HG03066 (cell line): Measurements from ENCODE around the gene TRIM40.
"Not testable (repeated sequence)": the region's sequence is repeated elsewhere in the genome, so short reads cannot be mapped to it uniquely, and the experiment has no call there.

Experiments used
- ATAC-seq: cut with Tn5 transposase; IDR thresholded peaks from one replicate; pipeline ENCODE4 v1.9.1; 2021; ENCODE audit warnings: low read depth; ENCODE audit not compliant: unreplicated experiment

TRIM40 gene

GRCh38 chr6:30162265-30163089 is 26.5 kb downstream of the TRIM40 start:
- no peak for ATAC-seq

- ATAC-seq = no peak
Measured at GRCh38 chr6:30163090-30163917, 27.4 kb downstream of the TRIM40 start, which contains the start of gene TRIM15. Gene TRIM15, plus strand, starts transcription at chr6:30163546. Its CDS starts 139 bp downstream, at chr6:30163685.

GRCh38 chr6:30163918-30164654 is 28.1 kb downstream of the TRIM40 start:
- ATAC-seq = no peak

- ATAC-seq = no peak
Measured at GRCh38 chr6:30164714-30165113, 28.8 kb downstream of the TRIM40 start.

- not testable (repeated sequence) for ATAC-seq
Measured at GRCh38 chr6:30165238-30165637, 29.3 kb downstream of the TRIM40 start.

- ATAC-seq = no peak
Measured at GRCh38 chr6:30167101-30167500, 31.2 kb downstream of the TRIM40 start.

- ATAC-seq = no peak
Measured at GRCh38 chr6:30168741-30169140, 32.8 kb downstream of the TRIM40 start.

GRCh38 chr6:30169658-30170614 is 34.0 kb downstream of the TRIM40 start:
- ATAC-seq = no peak

GRCh38 chr6:30171677-30172471 is 35.9 kb downstream of the TRIM40 start:
- ATAC-seq = no peak

- ATAC-seq = no peak
Measured at GRCh38 chr6:30172681-30173080, 36.7 kb downstream of the TRIM40 start.

- no peak for ATAC-seq
Measured at GRCh38 chr6:30175765-30176164, 39.8 kb downstream of the TRIM40 start.

- ATAC-seq = no peak
Measured at GRCh38 chr6:30178837-30179236, 42.9 kb downstream of the TRIM40 start.

GRCh38 chr6:30180145-30180544 is 44.2 kb downstream of the TRIM40 start:
- ATAC-seq = no peak

GRCh38 chr6:30184417-30185031 is 48.6 kb downstream of the TRIM40 start:
- ATAC-seq = no peak

GRCh38 chr6:30185846-30186484 is 50.0 kb downstream of the TRIM40 start:
- ATAC-seq = no peak

- no peak for ATAC-seq
Measured at GRCh38 chr6:30188541-30188940, 52.6 kb downstream of the TRIM40 start.

- ATAC-seq = no peak
Measured at GRCh38 chr6:30192076-30192475, 56.1 kb downstream of the TRIM40 start.
